WERI-Rb-1 (cell line): ENCODE measurements around the gene OTX2.

Experiments
- DNase-seq: peaks from one replicate; pipeline ENCODE4 v3.0.0-alpha.2; 2020
- H3K27ac ChIP-seq: fragments of 250-450 bp; sonication (Bioruptor Pico); 2 replicates; pipeline ENCODE4 v1.5.1; 2020; ENCODE audit warnings: mild to moderate bottlenecking, moderate library complexity
- H3K27me3 ChIP-seq: fragments of 250-450 bp; sonication (Bioruptor Pico); 2 replicates; pipeline ENCODE4 v1.5.1; 2021; ENCODE audit warnings: mild to moderate bottlenecking, low read depth, moderate library complexity; ENCODE audit not compliant: insufficient read depth, severe bottlenecking
- H3K36me3 ChIP-seq: fragments of 250-450 bp; sonication (Bioruptor Pico); 2 replicates; pipeline ENCODE4 v1.5.1; 2020; ENCODE audit warnings: mild to moderate bottlenecking, moderate library complexity
- H3K4me3 ChIP-seq: 2 replicates; pipeline ENCODE4 v1.5.1; 2011; ENCODE audit warnings: low read depth, mild to moderate bottlenecking, control low read depth, low read length
- H3K9me3 ChIP-seq: fragments of 250-450 bp; sonication (Bioruptor Pico); 2 replicates; pipeline ENCODE4 v1.5.1; 2021; ENCODE audit warnings: mild to moderate bottlenecking, moderate library complexity; ENCODE audit not compliant: severe bottlenecking
- CTCF ChIP-seq: IDR thresholded peaks from 2 replicates; pipeline ENCODE4 v1.5.1; 2011; ENCODE audit warnings: low read depth, mild to moderate bottlenecking, control low read depth, inconsistent platforms, low read length

The OTX2 gene

GRCh38 chr14:56815745-56816144 lies 5.5 kb upstream of the OTX2 start:
- no peak for DNase-seq
- TF ChIP-seq CTCF: no peak
- H3K27me3 ChIP-seq: no peaks in the 10 kb centered on the region
- peak overlapping the region; percentile 96 for H3K27ac ChIP-seq
- peaks cover 57% of the 10 kb centered on the region for H3K36me3 ChIP-seq
- peak overlapping the region; percentile 99 for H3K4me3 ChIP-seq
- no peaks in the 10 kb centered on the region for H3K9me3 ChIP-seq

GRCh38 chr14:56814969-56815700 lies 4.9 kb upstream of the OTX2 start:
- Histone ChIP-seq H3K36me3 (peaks cover 52% of the 10 kb centered on the region), H3K4me3 (peak overlapping the region; percentile 99), H3K9me3 (no peaks in the 10 kb centered on the region), H3K27ac (peak overlapping the region; percentile 96), H3K27me3 (no peaks in the 10 kb centered on the region)
- no peak for TF ChIP-seq CTCF
- no peak for DNase-seq

GRCh38 chr14:56814519-56814959 lies 4.3 kb upstream of the OTX2 start:
- peak overlapping the region; percentile 99 for H3K4me3 ChIP-seq
- peak; percentile 53 for DNase-seq
- no peak for TF ChIP-seq CTCF
- no peaks in the 10 kb centered on the region for H3K27me3 ChIP-seq
- H3K27ac ChIP-seq: peak overlapping the region; percentile 96
- H3K36me3 ChIP-seq: peaks cover 55% of the 10 kb centered on the region
- no peaks in the 10 kb centered on the region for H3K9me3 ChIP-seq

- H3K4me3 ChIP-seq: peak overlapping the region; percentile 99
- no peak for TF ChIP-seq CTCF
- H3K27ac ChIP-seq: peak overlapping the region; percentile 96
- H3K9me3 ChIP-seq: no peaks in the 10 kb centered on the region
- no peak for DNase-seq
- no peaks in the 10 kb centered on the region for H3K27me3 ChIP-seq
- H3K36me3 ChIP-seq: peaks cover 55% of the 10 kb centered on the region
Observed at GRCh38 chr14:56813143-56813551, 2.9 kb upstream of the OTX2 start.

GRCh38 chr14:56812364-56813141 lies 2.3 kb upstream of the OTX2 start:
- Histone ChIP-seq H3K27ac (peak overlapping the region; percentile 96), H3K27me3 (no peaks in the 10 kb centered on the region), H3K36me3 (peaks cover 55% of the 10 kb centered on the region), H3K4me3 (peak overlapping the region; percentile 99), H3K9me3 (no peaks in the 10 kb centered on the region)
- peak; percentile 79 for DNase-seq
- TF ChIP-seq CTCF: no peak
